ENCODE measurements around the gene SLC38A3.

The SLC38A3 gene

DNA sequence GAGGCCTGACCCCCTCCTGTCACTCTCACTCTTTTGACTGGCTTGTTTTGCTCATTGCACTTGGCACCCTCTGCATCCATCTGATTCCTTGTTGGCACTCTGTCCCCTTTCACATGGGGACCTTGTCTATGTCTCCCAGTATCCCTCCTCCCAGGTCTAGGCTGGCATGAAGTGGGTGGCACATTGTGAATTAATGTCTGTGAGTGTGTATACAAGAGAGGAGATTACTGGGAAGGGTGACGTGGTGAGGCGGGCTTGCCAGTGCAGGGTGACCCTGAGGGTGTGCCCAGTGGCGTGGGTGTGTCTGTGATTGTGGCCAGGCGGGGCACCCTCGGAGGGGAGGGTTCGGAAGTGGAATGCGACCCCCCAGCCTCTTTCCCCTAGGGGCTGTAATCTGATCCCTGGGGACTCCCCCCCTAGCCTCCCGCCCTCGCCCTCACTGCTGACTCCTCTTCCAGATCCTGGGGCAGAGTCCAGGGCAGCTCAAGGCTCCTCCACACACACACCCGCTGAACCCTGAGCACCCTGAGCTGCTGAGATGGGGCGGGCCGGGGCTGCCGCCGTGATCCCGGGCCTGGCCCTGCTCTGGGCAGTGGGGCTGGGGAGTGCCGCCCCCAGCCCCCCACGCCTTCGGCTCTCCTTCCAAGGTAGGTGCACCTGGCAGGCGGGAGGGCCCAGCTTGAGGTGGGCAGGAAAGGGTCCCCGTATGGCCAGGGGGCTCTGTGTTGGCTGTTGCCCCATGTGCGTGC, 63.8 kb downstream of the SLC38A3 start, which contains the start of gene SEMA3B:
Gene SEMA3B, plus strand, starts transcription at position 445 of the 749 bp plus-strand sequence. Its CDS starts 94 bp downstream, at position 539.
- no peak for DNase-seq (ENCODE audit: low read depth in 1 of 2, low spot score in 1 of 2)
- TF ChIP-seq, protein P1, sequence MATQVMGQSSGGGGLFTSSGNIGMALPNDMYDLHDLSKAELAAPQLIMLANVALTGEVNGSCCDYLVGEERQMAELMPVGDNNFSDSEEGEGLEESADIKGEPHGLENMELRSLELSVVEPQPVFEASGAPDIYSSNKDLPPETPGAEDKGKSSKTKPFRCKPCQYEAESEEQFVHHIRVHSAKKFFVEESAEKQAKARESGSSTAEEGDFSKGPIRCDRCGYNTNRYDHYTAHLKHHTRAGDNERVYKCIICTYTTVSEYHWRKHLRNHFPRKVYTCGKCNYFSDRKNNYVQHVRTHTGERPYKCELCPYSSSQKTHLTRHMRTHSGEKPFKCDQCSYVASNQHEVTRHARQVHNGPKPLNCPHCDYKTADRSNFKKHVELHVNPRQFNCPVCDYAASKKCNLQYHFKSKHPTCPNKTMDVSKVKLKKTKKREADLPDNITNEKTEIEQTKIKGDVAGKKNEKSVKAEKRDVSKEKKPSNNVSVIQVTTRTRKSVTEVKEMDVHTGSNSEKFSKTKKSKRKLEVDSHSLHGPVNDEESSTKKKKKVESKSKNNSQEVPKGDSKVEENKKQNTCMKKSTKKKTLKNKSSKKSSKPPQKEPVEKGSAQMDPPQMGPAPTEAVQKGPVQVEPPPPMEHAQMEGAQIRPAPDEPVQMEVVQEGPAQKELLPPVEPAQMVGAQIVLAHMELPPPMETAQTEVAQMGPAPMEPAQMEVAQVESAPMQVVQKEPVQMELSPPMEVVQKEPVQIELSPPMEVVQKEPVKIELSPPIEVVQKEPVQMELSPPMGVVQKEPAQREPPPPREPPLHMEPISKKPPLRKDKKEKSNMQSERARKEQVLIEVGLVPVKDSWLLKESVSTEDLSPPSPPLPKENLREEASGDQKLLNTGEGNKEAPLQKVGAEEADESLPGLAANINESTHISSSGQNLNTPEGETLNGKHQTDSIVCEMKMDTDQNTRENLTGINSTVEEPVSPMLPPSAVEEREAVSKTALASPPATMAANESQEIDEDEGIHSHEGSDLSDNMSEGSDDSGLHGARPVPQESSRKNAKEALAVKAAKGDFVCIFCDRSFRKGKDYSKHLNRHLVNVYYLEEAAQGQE (IDR thresholded peaks at IDR 0.05; ENCODE audit: insufficient replicate concordance, low read depth): no peak
- TF ChIP-seq, protein P2, sequence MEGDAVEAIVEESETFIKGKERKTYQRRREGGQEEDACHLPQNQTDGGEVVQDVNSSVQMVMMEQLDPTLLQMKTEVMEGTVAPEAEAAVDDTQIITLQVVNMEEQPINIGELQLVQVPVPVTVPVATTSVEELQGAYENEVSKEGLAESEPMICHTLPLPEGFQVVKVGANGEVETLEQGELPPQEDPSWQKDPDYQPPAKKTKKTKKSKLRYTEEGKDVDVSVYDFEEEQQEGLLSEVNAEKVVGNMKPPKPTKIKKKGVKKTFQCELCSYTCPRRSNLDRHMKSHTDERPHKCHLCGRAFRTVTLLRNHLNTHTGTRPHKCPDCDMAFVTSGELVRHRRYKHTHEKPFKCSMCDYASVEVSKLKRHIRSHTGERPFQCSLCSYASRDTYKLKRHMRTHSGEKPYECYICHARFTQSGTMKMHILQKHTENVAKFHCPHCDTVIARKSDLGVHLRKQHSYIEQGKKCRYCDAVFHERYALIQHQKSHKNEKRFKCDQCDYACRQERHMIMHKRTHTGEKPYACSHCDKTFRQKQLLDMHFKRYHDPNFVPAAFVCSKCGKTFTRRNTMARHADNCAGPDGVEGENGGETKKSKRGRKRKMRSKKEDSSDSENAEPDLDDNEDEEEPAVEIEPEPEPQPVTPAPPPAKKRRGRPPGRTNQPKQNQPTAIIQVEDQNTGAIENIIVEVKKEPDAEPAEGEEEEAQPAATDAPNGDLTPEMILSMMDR (IDR thresholded peaks at IDR 0.05; ENCODE audit: insufficient read depth, low read length): no peak
- TF ChIP-seq SPI1 (IDR thresholded peaks at IDR 0.05; ENCODE audit: borderline replicate concordance, low read depth) (no peak), POLR2AphosphoS5 (IDR thresholded peaks at IDR 0.05; ENCODE audit: low read depth) (no peak)
- no peak within 1 kb of the TSS for H3K27ac ChIP-seq (replicated peaks)
- H3K27me3 ChIP-seq (ENCODE audit: insufficient read depth, poor library complexity, severe bottlenecking): peaks cover 18% of the 10 kb centered on the region
- no peak within 1 kb of the TSS for H3K4me3 ChIP-seq (replicated peaks; ENCODE audit: insufficient read depth, low read length)

GRCh38 chr3:50269460-50269859, 64.4 kb downstream of the SLC38A3 start:
- H3K27me3 ChIP-seq (ENCODE audit: insufficient read depth, poor library complexity, severe bottlenecking): peaks cover 22% of the 10 kb centered on the region
- no peak for DNase-seq (ENCODE audit: low read depth in 1 of 2, low spot score in 1 of 2)
- TF ChIP-seq, protein P2 (IDR thresholded peaks at IDR 0.05; ENCODE audit: insufficient read depth, low read length): no peak
- TF ChIP-seq GABPA (IDR thresholded peaks at IDR 0.05; ENCODE audit: low read depth) (no peak), SPI1 (IDR thresholded peaks at IDR 0.05; ENCODE audit: borderline replicate concordance, low read depth) (no peak), POLR2AphosphoS5 (IDR thresholded peaks at IDR 0.05; ENCODE audit: low read depth) (no peak)
- TF ChIP-seq, protein P1 (IDR thresholded peaks at IDR 0.05; ENCODE audit: insufficient replicate concordance, low read depth): no peak
- no peak overlapping the region for H3K27ac ChIP-seq (replicated peaks)
- no peak overlapping the region for H3K4me3 ChIP-seq (replicated peaks; ENCODE audit: insufficient read depth, low read length)

DNA sequence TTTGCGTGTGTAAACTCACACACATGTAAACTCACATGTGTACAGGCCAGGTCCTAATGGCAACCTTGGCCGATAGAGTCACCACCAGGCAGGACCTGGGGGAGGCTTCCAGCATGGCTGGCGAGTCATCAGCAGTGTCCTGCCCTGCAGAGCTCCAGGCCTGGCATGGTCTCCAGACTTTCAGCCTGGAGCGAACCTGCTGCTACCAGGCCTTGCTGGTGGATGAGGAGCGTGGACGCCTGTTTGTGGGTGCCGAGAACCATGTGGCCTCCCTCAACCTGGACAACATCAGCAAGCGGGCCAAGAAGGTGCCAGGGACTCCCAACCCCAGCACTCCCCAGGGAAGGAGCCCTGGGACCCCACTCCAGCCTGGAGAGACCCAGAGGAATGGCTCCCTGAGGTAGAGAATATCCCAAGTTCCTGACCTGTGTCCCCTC, 64.9 kb downstream of the SLC38A3 start:
- DNase-seq (ENCODE audit: low read depth in 1 of 2, low spot score in 1 of 2): no peak
- no peak for TF ChIP-seq GABPA (IDR thresholded peaks at IDR 0.05; ENCODE audit: low read depth)
- TF ChIP-seq, protein P2 (IDR thresholded peaks at IDR 0.05; ENCODE audit: insufficient read depth, low read length): no peak
- no peak for TF ChIP-seq SPI1 (IDR thresholded peaks at IDR 0.05; ENCODE audit: borderline replicate concordance, low read depth)
- TF ChIP-seq, protein P1 (IDR thresholded peaks at IDR 0.05; ENCODE audit: insufficient replicate concordance, low read depth): no peak
- TF ChIP-seq POLR2AphosphoS5 (IDR thresholded peaks at IDR 0.05; ENCODE audit: low read depth): no peak
- Histone ChIP-seq H3K4me3 (replicated peaks; ENCODE audit: insufficient read depth, low read length) (no peak overlapping the region), H3K27me3 (ENCODE audit: insufficient read depth, poor library complexity, severe bottlenecking) (peaks cover 28% of the 10 kb centered on the region), H3K27ac (replicated peaks) (no peak overlapping the region)

All from HL-60 (cell line).